ENCODE results near the gene MS4A13. TPM values are rescaled to one million over a fixed set of nuclear protein-coding genes. Genes with fewer than 3 reads are reported as not detected.

MS4A13 gene
- total RNA-seq, 1 experiment from 2014 or later = not detected

DNA sequence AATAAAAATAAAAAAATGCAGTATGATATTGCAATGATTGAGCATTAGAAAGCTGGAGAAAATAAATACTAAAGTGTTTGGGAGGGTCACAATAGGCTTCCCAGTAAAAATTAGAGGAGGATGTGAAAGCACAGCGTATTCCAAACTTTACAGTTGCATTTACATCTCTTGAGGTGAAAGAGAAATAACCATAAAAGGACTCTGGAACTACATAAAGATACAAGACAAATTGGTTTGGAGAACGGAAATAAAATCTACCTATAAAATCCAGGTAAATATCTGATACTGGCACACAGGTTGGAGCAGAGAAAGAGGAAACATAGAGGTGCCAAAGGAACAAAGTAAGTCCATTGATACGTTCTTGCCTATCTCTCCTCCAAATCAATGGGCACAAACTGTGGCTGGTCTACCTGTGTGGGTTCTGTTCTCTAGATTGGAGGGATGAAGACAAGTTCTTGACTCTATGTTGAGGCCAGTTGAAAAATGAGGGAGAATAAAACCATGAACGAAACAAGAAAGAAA is 22.6 kb upstream of the MS4A13 start, which contains the start of gene MS4A12:
TSS of gene MS4A12 (plus strand) at position 291 of the 522 bp plus-strand sequence. CDS start 4,541 bp downstream, outside the sequence.
- H3K9ac ChIP-seq (ENCODE audit: extremely low read depth, insufficient read length, low read length) = no peak within 1 kb of the TSS
- H3K4me1 Mint-ChIP-seq = peaks cover 4 to 15% of the 10 kb centered on the region in 2 experiments
- H3K18ac ChIP-seq (ENCODE audit: insufficient read length, low read depth, low read length) = no peak within 1 kb of the TSS
- H3K14ac ChIP-seq (ENCODE audit: insufficient read depth, low read length) = no peak within 1 kb of the TSS
- H3K4me1 ChIP-seq (ENCODE audit: insufficient read depth, low read length) = no peaks in the 10 kb centered on the region
- no peak within 1 kb of the TSS for H3K4ac ChIP-seq (ENCODE audit: low read depth, low read length)
- H2BK12ac ChIP-seq (ENCODE audit: insufficient read length, low read depth, low read length) = no peak within 1 kb of the TSS
- H2BK5ac ChIP-seq (ENCODE audit: insufficient read length, low read length) = no peak within 1 kb of the TSS
- no peaks in the 10 kb centered on the region for H3K23me2 ChIP-seq (ENCODE audit: insufficient read length, low read depth, low read length, poor library complexity, severe bottlenecking)
- H3K27ac ChIP-seq (ENCODE audit: insufficient read length, low read depth, low read length) = no peak within 1 kb of the TSS
- no peaks in the 10 kb centered on the region for H3K27me3 Mint-ChIP-seq (ENCODE audit: low read depth)
- H4K91ac ChIP-seq (ENCODE audit: insufficient read length, low read depth, low read length) = no peak within 1 kb of the TSS
- H3K79me2 ChIP-seq (ENCODE audit: insufficient read depth, low read length) = no peaks in the 10 kb centered on the region
- H3T11ph ChIP-seq (ENCODE audit: low read length) = no peak within 1 kb of the TSS
- no peak within 1 kb of the TSS for H3K4me3 Mint-ChIP-seq
- TF ChIP-seq, protein P1, sequence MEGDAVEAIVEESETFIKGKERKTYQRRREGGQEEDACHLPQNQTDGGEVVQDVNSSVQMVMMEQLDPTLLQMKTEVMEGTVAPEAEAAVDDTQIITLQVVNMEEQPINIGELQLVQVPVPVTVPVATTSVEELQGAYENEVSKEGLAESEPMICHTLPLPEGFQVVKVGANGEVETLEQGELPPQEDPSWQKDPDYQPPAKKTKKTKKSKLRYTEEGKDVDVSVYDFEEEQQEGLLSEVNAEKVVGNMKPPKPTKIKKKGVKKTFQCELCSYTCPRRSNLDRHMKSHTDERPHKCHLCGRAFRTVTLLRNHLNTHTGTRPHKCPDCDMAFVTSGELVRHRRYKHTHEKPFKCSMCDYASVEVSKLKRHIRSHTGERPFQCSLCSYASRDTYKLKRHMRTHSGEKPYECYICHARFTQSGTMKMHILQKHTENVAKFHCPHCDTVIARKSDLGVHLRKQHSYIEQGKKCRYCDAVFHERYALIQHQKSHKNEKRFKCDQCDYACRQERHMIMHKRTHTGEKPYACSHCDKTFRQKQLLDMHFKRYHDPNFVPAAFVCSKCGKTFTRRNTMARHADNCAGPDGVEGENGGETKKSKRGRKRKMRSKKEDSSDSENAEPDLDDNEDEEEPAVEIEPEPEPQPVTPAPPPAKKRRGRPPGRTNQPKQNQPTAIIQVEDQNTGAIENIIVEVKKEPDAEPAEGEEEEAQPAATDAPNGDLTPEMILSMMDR (conservative IDR thresholded peaks at IDR 0.05) = no peak
- no peaks in the 10 kb centered on the region for H3K27me3 ChIP-seq (ENCODE audit: insufficient read depth, low read length)
- H2BK15ac ChIP-seq (ENCODE audit: low read depth, low read length) = no peak within 1 kb of the TSS
- no peak within 1 kb of the TSS for H3K56ac ChIP-seq (ENCODE audit: insufficient read length, low read depth, low read length)
- no peak within 1 kb of the TSS for H3K27ac Mint-ChIP-seq
- H2BK120ac ChIP-seq (ENCODE audit: low read depth, low read length, poor library complexity, severe bottlenecking) = no peak within 1 kb of the TSS
- H3K36me3 Mint-ChIP-seq (ENCODE audit: insufficient read depth in 1 of 3, low read depth in 3 of 3) = peaks cover 0 to 14% (median 4%) of the 10 kb centered on the region in 3 experiments; a peak in 4 of 7 replicates
- H4K5ac ChIP-seq (ENCODE audit: insufficient read length, low read depth, low read length) = no peak within 1 kb of the TSS
- no peak within 1 kb of the TSS for H2AFZ ChIP-seq (ENCODE audit: low read length)
- no peaks in the 10 kb centered on the region for H3K9me3 ChIP-seq (ENCODE audit: control insufficient read depth, low read depth, low read length)
- no peak for DNase-seq
- no peak within 1 kb of the TSS for H4K8ac ChIP-seq (replicated peaks; ENCODE audit: insufficient read length, low read depth, low read length)
- H3K4me2 ChIP-seq (ENCODE audit: insufficient read depth, insufficient read length, low read length) = no peak within 1 kb of the TSS
- no peak within 1 kb of the TSS for H2AK5ac ChIP-seq (ENCODE audit: insufficient read length, low read length)
- H3K23ac ChIP-seq (ENCODE audit: insufficient read length, low read depth, low read length) = no peak within 1 kb of the TSS
- H2BK20ac ChIP-seq (ENCODE audit: low read depth, low read length, poor library complexity, severe bottlenecking) = no peak within 1 kb of the TSS
- H3K9me3 Mint-ChIP-seq = peaks cover 5 to 13% of the 10 kb centered on the region in 2 experiments
- no peaks in the 10 kb centered on the region for H4K20me1 ChIP-seq (ENCODE audit: control insufficient read depth, insufficient read depth, insufficient read length)
- H3K79me1 ChIP-seq (ENCODE audit: insufficient read depth, low read depth, low read length, poor library complexity, severe bottlenecking) = no peaks in the 10 kb centered on the region
- no CpG with 5 or more reads among the region's 4 CpGs for WGBS (ENCODE audit: extremely low coverage, insufficient read length, low lambda C conversion rate)
